Endothelial cell of umbilical vein (primary cell): ENCODE measurements around the gene ATP6V1B1.

ENCODE experiments used
- EZH2 ChIP-seq: IDR thresholded peaks from 2 replicates; pipeline ENCODE4 v1.6.1; 2012; ENCODE audit warnings: borderline replicate concordance, low read depth, mild to moderate bottlenecking, moderate library complexity, low read length, inconsistent platforms; ENCODE audit not compliant: severe bottlenecking
- FOS ChIP-seq: IDR thresholded peaks from 2 replicates; pipeline ENCODE4 v1.6.1; 2011; ENCODE audit warnings: mild to moderate bottlenecking, low read length, moderate library complexity, borderline replicate concordance; ENCODE audit not compliant: insufficient read depth
- JUN ChIP-seq: IDR thresholded peaks from 2 replicates; pipeline ENCODE4 v1.6.1; 2011; ENCODE audit warnings: borderline replicate concordance, low read depth; ENCODE audit not compliant: insufficient read length, insufficient read depth
- POLR2A ChIP-seq: IDR thresholded peaks from 2 replicates; pipeline ENCODE4 v1.6.1; 2012; ENCODE audit warnings: low read depth, mild to moderate bottlenecking, control low read depth, low read length
- POLR2AphosphoS5 ChIP-seq: IDR thresholded peaks from 2 replicates; pipeline ENCODE4 v1.6.1; 2012; ENCODE audit warnings: low read depth, mild to moderate bottlenecking, control low read depth, low read length, moderate library complexity; ENCODE audit not compliant: insufficient read depth
- TF ChIP-seq, protein P1 (sequence below), 2 donors: IDR thresholded peaks; 1 replicate in 1 of 2; 2 replicates in 1 of 2; pipeline ENCODE4 v1.5.1; 2011; ENCODE audit warnings: low read length in 2 of 2, mild to moderate bottlenecking in 2 of 2, moderate library complexity in 2 of 2, control low read depth in 1 of 2, inconsistent platforms in 1 of 2, low read depth in 1 of 2; ENCODE audit not compliant: insufficient read depth in 1 of 2; ENCODE audit errors: extremely low read depth in 1 of 2

DNA sequence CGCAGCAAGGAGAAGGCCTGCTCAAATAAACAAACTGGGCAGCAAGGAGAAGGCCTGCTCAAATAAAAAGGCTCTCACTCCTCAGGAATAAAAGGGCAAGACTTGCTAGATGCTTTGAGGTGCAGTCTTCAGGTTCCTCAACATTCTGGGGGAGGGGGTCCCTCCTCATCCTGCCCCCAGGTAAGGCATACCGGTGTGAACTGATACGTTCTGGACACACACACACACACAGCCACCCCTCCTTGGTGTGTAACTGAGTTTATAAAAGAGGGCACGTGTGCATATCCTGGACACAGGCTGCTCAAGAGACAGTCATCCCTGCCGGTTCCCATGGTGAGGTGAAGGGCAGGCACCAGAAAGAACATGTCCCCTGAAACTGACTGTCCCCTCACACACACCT lies 54.5 kb downstream of the ATP6V1B1 start:
- TF ChIP-seq, protein P1, sequence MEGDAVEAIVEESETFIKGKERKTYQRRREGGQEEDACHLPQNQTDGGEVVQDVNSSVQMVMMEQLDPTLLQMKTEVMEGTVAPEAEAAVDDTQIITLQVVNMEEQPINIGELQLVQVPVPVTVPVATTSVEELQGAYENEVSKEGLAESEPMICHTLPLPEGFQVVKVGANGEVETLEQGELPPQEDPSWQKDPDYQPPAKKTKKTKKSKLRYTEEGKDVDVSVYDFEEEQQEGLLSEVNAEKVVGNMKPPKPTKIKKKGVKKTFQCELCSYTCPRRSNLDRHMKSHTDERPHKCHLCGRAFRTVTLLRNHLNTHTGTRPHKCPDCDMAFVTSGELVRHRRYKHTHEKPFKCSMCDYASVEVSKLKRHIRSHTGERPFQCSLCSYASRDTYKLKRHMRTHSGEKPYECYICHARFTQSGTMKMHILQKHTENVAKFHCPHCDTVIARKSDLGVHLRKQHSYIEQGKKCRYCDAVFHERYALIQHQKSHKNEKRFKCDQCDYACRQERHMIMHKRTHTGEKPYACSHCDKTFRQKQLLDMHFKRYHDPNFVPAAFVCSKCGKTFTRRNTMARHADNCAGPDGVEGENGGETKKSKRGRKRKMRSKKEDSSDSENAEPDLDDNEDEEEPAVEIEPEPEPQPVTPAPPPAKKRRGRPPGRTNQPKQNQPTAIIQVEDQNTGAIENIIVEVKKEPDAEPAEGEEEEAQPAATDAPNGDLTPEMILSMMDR (IDR thresholded peaks at IDR 0.05; ENCODE audit: extremely low read depth in 1 of 2, insufficient read depth in 1 of 2, low read depth in 1 of 2, low read length in 2 of 2), result no peak
- TF ChIP-seq POLR2AphosphoS5, result no peak
- TF ChIP-seq EZH2, result no peak
- TF ChIP-seq POLR2A, result no peak
- no peak for TF ChIP-seq JUN
- no peak for TF ChIP-seq FOS
